Measurements from ENCODE around the gene TRAF1.

Gene TRAF1

GRCh38 chr9:120928483-120929228, 2.1 kb upstream of the TRAF1 start:
- H3K27me3 ChIP-seq (ENCODE audit: control insufficient read depth, insufficient read depth, low read length): no peaks in the 10 kb centered on the region
- H3K9ac ChIP-seq (ENCODE audit: low read depth, low read length): peak overlapping the region; percentile 82
- H3K9me3 ChIP-seq (replicated peaks; ENCODE audit: low read length): no peaks in the 10 kb centered on the region
- H3K4me3 ChIP-seq (ENCODE audit: low read length): peak overlapping the region; percentile 71
- H3K36me3 ChIP-seq (ENCODE audit: insufficient read depth, low read length): no peaks in the 10 kb centered on the region
- peak overlapping the region; percentile 89 for H3K4me2 ChIP-seq (ENCODE audit: low read length)
- peaks cover 50% of the 10 kb centered on the region for H3K4me1 ChIP-seq (ENCODE audit: control insufficient read depth, insufficient read depth, low read length)

- peak overlapping the region; percentile 89 for H3K4me2 ChIP-seq (ENCODE audit: low read length)
- H3K9me3 ChIP-seq (replicated peaks; ENCODE audit: low read length): no peaks in the 10 kb centered on the region
- H3K9ac ChIP-seq (ENCODE audit: low read depth, low read length): peak overlapping the region; percentile 82
- peaks cover 50% of the 10 kb centered on the region for H3K4me1 ChIP-seq (ENCODE audit: control insufficient read depth, insufficient read depth, low read length)
- H3K27me3 ChIP-seq (ENCODE audit: control insufficient read depth, insufficient read depth, low read length): no peaks in the 10 kb centered on the region
- H3K4me3 ChIP-seq (ENCODE audit: low read length): peak overlapping the region; percentile 71
- no peaks in the 10 kb centered on the region for H3K36me3 ChIP-seq (ENCODE audit: insufficient read depth, low read length)
Observed at GRCh38 chr9:120928015-120928482, 1.5 kb upstream of the TRAF1 start.

GRCh38 chr9:120927269-120928014, 846 bp upstream of the TRAF1 start:
- Histone ChIP-seq H3K4me3 (ENCODE audit: low read length) (no peak overlapping the region), H3K4me2 (ENCODE audit: low read length) (peak overlapping the region; percentile 89), H3K9ac (ENCODE audit: low read depth, low read length) (no peak overlapping the region), H3K9me3 (replicated peaks; ENCODE audit: low read length) (no peaks in the 10 kb centered on the region), H3K36me3 (ENCODE audit: insufficient read depth, low read length) (no peaks in the 10 kb centered on the region), H3K4me1 (ENCODE audit: control insufficient read depth, insufficient read depth, low read length) (peaks cover 48% of the 10 kb centered on the region), H3K27me3 (ENCODE audit: control insufficient read depth, insufficient read depth, low read length) (no peaks in the 10 kb centered on the region)

GRCh38 chr9:120925535-120926396, 830 bp downstream of the TRAF1 start:
- peak overlapping the region; percentile 30 for H3K4me2 ChIP-seq (ENCODE audit: low read length)
- peak overlapping the region; percentile 60 for H3K9ac ChIP-seq (ENCODE audit: low read depth, low read length)
- no peak overlapping the region for H3K4me3 ChIP-seq (ENCODE audit: low read length)
- no peaks in the 10 kb centered on the region for H3K36me3 ChIP-seq (ENCODE audit: insufficient read depth, low read length)
- H3K9me3 ChIP-seq (replicated peaks; ENCODE audit: low read length): no peaks in the 10 kb centered on the region
- no peaks in the 10 kb centered on the region for H3K27me3 ChIP-seq (ENCODE audit: control insufficient read depth, insufficient read depth, low read length)
- peaks cover 31% of the 10 kb centered on the region for H3K4me1 ChIP-seq (ENCODE audit: control insufficient read depth, insufficient read depth, low read length)

GRCh38 chr9:120924698-120925534, 1.7 kb downstream of the TRAF1 start:
- H3K4me1 ChIP-seq (ENCODE audit: control insufficient read depth, insufficient read depth, low read length): peaks cover 35% of the 10 kb centered on the region
- H3K36me3 ChIP-seq (ENCODE audit: insufficient read depth, low read length): no peaks in the 10 kb centered on the region
- no peaks in the 10 kb centered on the region for H3K9me3 ChIP-seq (replicated peaks; ENCODE audit: low read length)
- no peak overlapping the region for H3K9ac ChIP-seq (ENCODE audit: low read depth, low read length)
- H3K4me3 ChIP-seq (ENCODE audit: low read length): no peak overlapping the region
- no peaks in the 10 kb centered on the region for H3K27me3 ChIP-seq (ENCODE audit: control insufficient read depth, insufficient read depth, low read length)
- no peak overlapping the region for H3K4me2 ChIP-seq (ENCODE audit: low read length)

GRCh38 chr9:120923620-120924328, 2.8 kb downstream of the TRAF1 start:
- no peak overlapping the region for H3K4me3 ChIP-seq (ENCODE audit: low read length)
- no peaks in the 10 kb centered on the region for H3K9me3 ChIP-seq (replicated peaks; ENCODE audit: low read length)
- H3K4me2 ChIP-seq (ENCODE audit: low read length): no peak overlapping the region
- H3K9ac ChIP-seq (ENCODE audit: low read depth, low read length): no peak overlapping the region
- H3K36me3 ChIP-seq (ENCODE audit: insufficient read depth, low read length): no peaks in the 10 kb centered on the region
- H3K27me3 ChIP-seq (ENCODE audit: control insufficient read depth, insufficient read depth, low read length): no peaks in the 10 kb centered on the region
- peaks cover 39% of the 10 kb centered on the region for H3K4me1 ChIP-seq (ENCODE audit: control insufficient read depth, insufficient read depth, low read length)

GRCh38 chr9:120922404-120923195, 4.0 kb downstream of the TRAF1 start:
- Histone ChIP-seq H3K4me1 (ENCODE audit: control insufficient read depth, insufficient read depth, low read length) (peaks cover 32% of the 10 kb centered on the region), H3K27me3 (ENCODE audit: control insufficient read depth, insufficient read depth, low read length) (no peaks in the 10 kb centered on the region), H3K9me3 (replicated peaks; ENCODE audit: low read length) (no peaks in the 10 kb centered on the region), H3K4me2 (ENCODE audit: low read length) (no peak overlapping the region), H3K4me3 (ENCODE audit: low read length) (no peak overlapping the region), H3K36me3 (ENCODE audit: insufficient read depth, low read length) (no peaks in the 10 kb centered on the region), H3K9ac (ENCODE audit: low read depth, low read length) (no peak overlapping the region)

- Histone ChIP-seq H3K4me1 (ENCODE audit: control insufficient read depth, insufficient read depth, low read length) (peaks cover 35% of the 10 kb centered on the region), H3K9me3 (replicated peaks; ENCODE audit: low read length) (no peaks in the 10 kb centered on the region), H3K9ac (ENCODE audit: low read depth, low read length) (no peak overlapping the region), H3K36me3 (ENCODE audit: insufficient read depth, low read length) (no peaks in the 10 kb centered on the region), H3K4me3 (ENCODE audit: low read length) (no peak overlapping the region), H3K27me3 (ENCODE audit: control insufficient read depth, insufficient read depth, low read length) (no peaks in the 10 kb centered on the region), H3K4me2 (ENCODE audit: low read length) (no peak overlapping the region)
Observed at GRCh38 chr9:120921661-120922181, 4.9 kb downstream of the TRAF1 start.

- Histone ChIP-seq H3K9ac (ENCODE audit: low read depth, low read length) (no peak overlapping the region), H3K4me3 (ENCODE audit: low read length) (no peak overlapping the region), H3K36me3 (ENCODE audit: insufficient read depth, low read length) (no peaks in the 10 kb centered on the region), H3K4me1 (ENCODE audit: control insufficient read depth, insufficient read depth, low read length) (peaks cover 34% of the 10 kb centered on the region), H3K27me3 (ENCODE audit: control insufficient read depth, insufficient read depth, low read length) (no peaks in the 10 kb centered on the region), H3K4me2 (ENCODE audit: low read length) (no peak overlapping the region), H3K9me3 (replicated peaks; ENCODE audit: low read length) (no peaks in the 10 kb centered on the region)
Observed at GRCh38 chr9:120920806-120921178, 5.8 kb downstream of the TRAF1 start.

Measured in skeletal muscle satellite cell (primary cell).